ENCODE measurements around the gene LENEP. TPM values are rescaled to one million over a fixed set of nuclear protein-coding genes. Genes with fewer than 3 reads are reported as not detected.
A peak's percentile ranks its signal among the peaks of the same experiment; 100 is the strongest.

The LENEP gene
- total RNA-seq, 1 donor from 2014 or later, result 1.9 TPM

GRCh38 chr1:155032886-155033285 lies 39.5 kb downstream of the LENEP start:
- Mint-ChIP-seq H3K36me3 (ENCODE audit: low read depth) (no peaks in the 10 kb centered on the region), H3K4me1 (no peaks in the 10 kb centered on the region), H3K27me3 (ENCODE audit: low read depth) (no peaks in the 10 kb centered on the region), H3K27ac (ENCODE audit: unreplicated experiment) (peak overlapping the region; percentile 27), H3K9me3 (no peaks in the 10 kb centered on the region), H3K4me3 (no peak overlapping the region)
- no peak for TF ChIP-seq CTCF (conservative IDR thresholded peaks at IDR 0.05)
- DNase-seq (ENCODE audit: low read depth, low spot score), result no peak

GRCh38 chr1:155033524-155033923 lies 40.1 kb downstream of the LENEP start, which contains the start of the genes DCST1 and DCST2:
DCST1 (plus strand) TSS chr1:155033824; CDS start chr1:155034037, 213 bp downstream.
DCST2 (minus strand) TSS chr1:155033781; CDS start chr1:155033701, 80 bp downstream.
- Mint-ChIP-seq H3K9me3 (no peaks in the 10 kb centered on the region), H3K4me1 (no peaks in the 10 kb centered on the region), H3K27ac (ENCODE audit: unreplicated experiment) (peak within 1 kb of the TSS; percentile 36), H3K4me3 (no peak within 1 kb of the TSS), H3K36me3 (ENCODE audit: low read depth) (no peaks in the 10 kb centered on the region), H3K27me3 (ENCODE audit: low read depth) (no peaks in the 10 kb centered on the region)
- no peak for TF ChIP-seq CTCF (conservative IDR thresholded peaks at IDR 0.05)
- DNase-seq (ENCODE audit: low read depth, low spot score), result no peak

- no peaks in the 10 kb centered on the region for H3K36me3 Mint-ChIP-seq (ENCODE audit: low read depth)
- no peak for DNase-seq (ENCODE audit: low read depth, low spot score)
- H3K27me3 Mint-ChIP-seq (ENCODE audit: low read depth), result no peaks in the 10 kb centered on the region
- H3K27ac Mint-ChIP-seq (ENCODE audit: unreplicated experiment), result peak overlapping the region; percentile 36
- no peak for TF ChIP-seq CTCF (conservative IDR thresholded peaks at IDR 0.05)
- H3K4me1 Mint-ChIP-seq, result no peaks in the 10 kb centered on the region
- H3K4me3 Mint-ChIP-seq, result no peak overlapping the region
- H3K9me3 Mint-ChIP-seq, result no peaks in the 10 kb centered on the region
Measured at GRCh38 chr1:155034318-155035208, 41.2 kb downstream of the LENEP start.

GRCh38 chr1:155035936-155036335 lies 42.5 kb downstream of the LENEP start:
- no peak for TF ChIP-seq CTCF (conservative IDR thresholded peaks at IDR 0.05)
- H3K36me3 Mint-ChIP-seq (ENCODE audit: low read depth), result no peaks in the 10 kb centered on the region
- H3K27ac Mint-ChIP-seq (ENCODE audit: unreplicated experiment), result no peak overlapping the region
- no peaks in the 10 kb centered on the region for H3K4me1 Mint-ChIP-seq
- H3K27me3 Mint-ChIP-seq (ENCODE audit: low read depth), result no peaks in the 10 kb centered on the region
- no peak overlapping the region for H3K4me3 Mint-ChIP-seq
- no peaks in the 10 kb centered on the region for H3K9me3 Mint-ChIP-seq
- DNase-seq (ENCODE audit: low read depth, low spot score), result no peak

- no peaks in the 10 kb centered on the region for H3K9me3 Mint-ChIP-seq
- no peak overlapping the region for H3K4me3 Mint-ChIP-seq
- no peaks in the 10 kb centered on the region for H3K36me3 Mint-ChIP-seq (ENCODE audit: low read depth)
- H3K27me3 Mint-ChIP-seq (ENCODE audit: low read depth), result no peaks in the 10 kb centered on the region
- TF ChIP-seq CTCF (conservative IDR thresholded peaks at IDR 0.05), result no peak
- DNase-seq (ENCODE audit: low read depth, low spot score), result no peak
- H3K27ac Mint-ChIP-seq (ENCODE audit: unreplicated experiment), result no peak overlapping the region
- H3K4me1 Mint-ChIP-seq, result no peaks in the 10 kb centered on the region
Measured at GRCh38 chr1:155037043-155037442, 43.7 kb downstream of the LENEP start.
